Measurements from ENCODE around the gene GRM1.

The GRM1 gene

GRCh38 chr6:146210406-146211083 lies 181.7 kb downstream of the GRM1 start:
- no peaks in the 10 kb centered on the region for H3K27me3 ChIP-seq (replicated peaks)
- TF ChIP-seq CTCF (IDR thresholded peaks at IDR 0.05; ENCODE audit: low read depth, low read length, missing control alignments): no peak
- no peak overlapping the region for H3K27ac ChIP-seq
- H3K4me3 ChIP-seq (ENCODE audit: low read depth, low read length): no peak overlapping the region
- in situ Hi-C loops (cut with HindIII; ENCODE audit: low pct_ligation_motif_present, low sequenced_read_pairs): no loop called here
- H3K36me3 ChIP-seq (replicated peaks): no peaks in the 10 kb centered on the region
- DNase-seq: no peak

GRCh38 chr6:146211646-146212045 lies 182.8 kb downstream of the GRM1 start:
- no peak for TF ChIP-seq CTCF (IDR thresholded peaks at IDR 0.05; ENCODE audit: low read depth, low read length, missing control alignments)
- no peak for DNase-seq
- H3K27me3 ChIP-seq (replicated peaks): no peaks in the 10 kb centered on the region
- H3K4me3 ChIP-seq (ENCODE audit: low read depth, low read length): no peak overlapping the region
- in situ Hi-C loops (cut with HindIII; ENCODE audit: low pct_ligation_motif_present, low sequenced_read_pairs): no loop called here
- no peak overlapping the region for H3K27ac ChIP-seq
- H3K36me3 ChIP-seq (replicated peaks): no peaks in the 10 kb centered on the region

- Histone ChIP-seq H3K4me3 (ENCODE audit: low read depth, low read length) (no peak overlapping the region), H3K36me3 (replicated peaks) (no peaks in the 10 kb centered on the region), H3K27me3 (replicated peaks) (no peaks in the 10 kb centered on the region), H3K27ac (no peak overlapping the region)
- DNase-seq: no peak
- no peak for TF ChIP-seq CTCF (IDR thresholded peaks at IDR 0.05; ENCODE audit: low read depth, low read length, missing control alignments)
- in situ Hi-C loops (cut with HindIII; ENCODE audit: low pct_ligation_motif_present, low sequenced_read_pairs): no loop called here
These were observed 183.9 kb downstream of the GRM1 start for GRCh38 chr6:146212781-146213180.

GRCh38 chr6:146219101-146219500 lies 190.2 kb downstream of the GRM1 start:
- no peak for DNase-seq
- Histone ChIP-seq H3K27me3 (replicated peaks) (no peaks in the 10 kb centered on the region), H3K36me3 (replicated peaks) (no peaks in the 10 kb centered on the region), H3K27ac (no peak overlapping the region), H3K4me3 (ENCODE audit: low read depth, low read length) (no peak overlapping the region)
- in situ Hi-C loops (cut with HindIII; ENCODE audit: low pct_ligation_motif_present, low sequenced_read_pairs): no loop called here
- TF ChIP-seq CTCF (IDR thresholded peaks at IDR 0.05; ENCODE audit: low read depth, low read length, missing control alignments): no peak

GRCh38 chr6:146224449-146224848 lies 195.6 kb downstream of the GRM1 start:
- Histone ChIP-seq H3K36me3 (replicated peaks) (no peaks in the 10 kb centered on the region), H3K27me3 (replicated peaks) (no peaks in the 10 kb centered on the region), H3K27ac (no peak overlapping the region), H3K4me3 (ENCODE audit: low read depth, low read length) (no peak overlapping the region)
- DNase-seq: no peak
- no peak for TF ChIP-seq CTCF (IDR thresholded peaks at IDR 0.05; ENCODE audit: low read depth, low read length, missing control alignments)
- in situ Hi-C loops (cut with HindIII; ENCODE audit: low pct_ligation_motif_present, low sequenced_read_pairs): no loop called here

- in situ Hi-C loops (cut with HindIII; ENCODE audit: low pct_ligation_motif_present, low sequenced_read_pairs): no loop called here
- Histone ChIP-seq H3K36me3 (replicated peaks) (no peaks in the 10 kb centered on the region), H3K27me3 (replicated peaks) (no peaks in the 10 kb centered on the region), H3K27ac (no peak overlapping the region), H3K4me3 (ENCODE audit: low read depth, low read length) (no peak overlapping the region)
- no peak for DNase-seq
- no peak for TF ChIP-seq CTCF (IDR thresholded peaks at IDR 0.05; ENCODE audit: low read depth, low read length, missing control alignments)
These were observed 196.1 kb downstream of the GRM1 start for GRCh38 chr6:146224988-146225387.
